Activated CD4-positive, alpha-beta T cell treated with anti-CD3 and anti-CD28 coated beads for 48 hours (primary cell): ENCODE measurements around the gene ZSWIM2.
"Not testable (repeated sequence)": the region's sequence is repeated elsewhere in the genome, so short reads cannot be mapped to it uniquely, and the experiment has no call there.

Source experiments
- DNase-seq: peaks from one replicate; pipeline ENCODE4 v3.0.0-alpha.2; 2020

Gene ZSWIM2

GRCh38 chr2:186835628-186836027 lies 13.3 kb downstream of the ZSWIM2 start:
- DNase-seq: no peak

- no peak for DNase-seq
Observed at GRCh38 chr2:186827862-186828492, 21.0 kb downstream of the ZSWIM2 start.

DNA sequence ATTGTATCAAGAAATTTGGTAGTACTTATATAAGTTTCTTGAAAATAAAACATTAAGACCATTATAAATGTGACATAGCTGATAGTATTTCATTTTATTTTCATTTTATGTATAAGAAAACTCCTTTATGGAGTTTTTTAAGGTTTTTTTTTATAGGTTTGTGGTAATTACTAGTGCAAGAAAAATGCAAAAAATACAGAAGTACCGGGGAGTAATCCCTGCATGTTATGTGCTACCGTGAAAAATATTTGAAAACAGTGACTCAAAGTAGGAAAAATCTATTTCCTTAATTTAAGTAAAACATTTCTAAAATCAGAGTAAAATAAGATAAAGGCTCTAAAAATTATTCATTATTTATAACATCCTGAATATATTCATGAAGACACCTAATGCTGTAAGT lies 21.6 kb downstream of the ZSWIM2 start:
- DNase-seq: no peak

DNA sequence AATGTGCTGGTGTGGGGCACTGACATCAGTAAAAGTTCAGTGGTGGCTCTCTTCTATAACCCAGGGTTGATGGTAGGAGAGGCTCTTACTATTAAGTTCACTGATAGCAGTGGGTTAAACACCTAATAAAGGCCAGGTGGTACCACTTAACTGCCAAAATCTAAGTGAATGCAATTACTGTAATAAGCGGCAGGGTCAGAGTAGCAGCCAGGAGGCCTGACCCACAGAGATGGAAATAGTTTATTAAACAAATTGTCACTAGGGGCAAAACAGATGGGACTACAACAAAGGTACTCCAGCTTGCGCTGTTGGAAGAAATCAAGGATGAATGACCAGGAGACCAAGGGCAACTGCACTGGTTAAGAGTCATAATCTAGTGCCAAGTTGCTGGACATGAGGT lies 26.6 kb downstream of the ZSWIM2 start:
- no peak for DNase-seq

GRCh38 chr2:186820303-186820702 lies 28.7 kb downstream of the ZSWIM2 start:
- no peak for DNase-seq

- not testable (repeated sequence) for DNase-seq
Observed at GRCh38 chr2:186811760-186812159, 37.2 kb downstream of the ZSWIM2 start.

DNA sequence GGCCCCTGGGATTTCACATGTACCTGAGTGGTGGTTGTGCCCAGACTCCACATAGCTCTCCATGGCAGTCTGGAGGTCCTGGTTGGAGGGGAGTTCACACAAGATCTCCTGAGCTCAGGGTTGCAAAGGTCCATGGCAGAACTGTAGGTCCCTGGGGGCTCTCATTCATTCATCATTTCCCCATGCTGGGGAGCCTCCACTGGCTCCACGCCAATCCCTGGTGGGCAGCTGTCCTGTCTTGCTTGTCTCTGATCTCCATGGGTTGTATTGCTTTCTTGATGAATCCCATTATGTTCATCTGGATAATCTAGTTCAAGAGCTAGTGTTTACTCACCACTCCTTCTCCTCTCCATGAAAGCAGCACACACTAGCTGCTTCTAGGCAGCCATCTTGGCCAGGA lies 42.4 kb downstream of the ZSWIM2 start:
- DNase-seq: no peak

GRCh38 chr2:186798604-186799003 lies 50.4 kb downstream of the ZSWIM2 start:
- DNase-seq: not testable (repeated sequence)

- no peak for DNase-seq
Observed at GRCh38 chr2:186784930-186785329, 64.0 kb downstream of the ZSWIM2 start.

- DNase-seq: no peak
Observed at GRCh38 chr2:186783254-186783653, 65.7 kb downstream of the ZSWIM2 start.

DNA sequence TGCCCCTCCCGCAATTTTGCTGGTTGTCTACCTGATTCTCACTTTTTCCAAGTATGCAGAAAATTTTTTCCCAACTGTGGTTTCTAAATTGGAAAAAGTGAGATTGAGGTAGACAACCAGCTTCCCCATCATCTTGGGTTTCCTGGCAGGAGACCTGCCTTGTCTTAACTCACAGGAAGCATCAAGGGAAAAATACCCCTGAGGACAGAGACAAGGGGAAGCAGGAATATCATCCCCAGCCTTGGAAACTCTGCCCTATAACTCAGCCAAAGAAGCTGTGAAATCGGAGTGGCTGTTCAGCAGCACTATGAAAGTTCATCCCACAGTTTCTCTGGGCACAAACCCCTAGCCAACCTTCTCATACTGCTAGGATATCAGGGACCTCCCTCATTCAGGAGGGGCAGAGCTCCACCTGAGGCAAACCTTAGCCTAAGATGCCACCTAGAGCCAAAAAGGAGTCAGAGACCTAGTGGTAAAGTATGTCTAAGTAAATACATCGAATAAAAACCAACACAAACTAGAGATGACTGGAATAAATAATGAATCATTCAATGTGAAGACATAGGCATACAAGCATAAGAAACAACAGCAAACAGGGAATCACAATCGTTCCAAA lies 68.2 kb downstream of the ZSWIM2 start:
- DNase-seq: no peak
